Iris pigment epithelial cell (primary cell): ENCODE results near the gene ARF3.
A peak's percentile ranks its signal among the peaks of the same experiment; 100 is the strongest.
"Not testable (repeated sequence)": the region's sequence is repeated elsewhere in the genome, so short reads cannot be mapped to it uniquely, and the experiment has no call there.

Experiments used
- DNase-seq: peaks from one replicate; pipeline ENCODE4 v3.0.0-alpha.2; 2011; ENCODE audit warnings: low read depth

The ARF3 gene

GRCh38 chr12:48929551-48929950 lies 27.7 kb downstream of the ARF3 start:
- DNase-seq = no peak

GRCh38 chr12:48927261-48927660 lies 30.0 kb downstream of the ARF3 start:
- peak; percentile 80 for DNase-seq

- peak; percentile 49 for DNase-seq
Measured at GRCh38 chr12:48925304-48926011, 31.8 kb downstream of the ARF3 start, which contains the start of gene FKBP11. FKBP11 (minus strand) TSS chr12:48925492; CDS start chr12:48925428, 64 bp downstream.

GRCh38 chr12:48924617-48925303 lies 32.5 kb downstream of the ARF3 start:
- DNase-seq = peak; percentile 56

- DNase-seq = no peak
Measured at GRCh38 chr12:48923117-48923516, 34.2 kb downstream of the ARF3 start.

- no peak for DNase-seq
Measured at GRCh38 chr12:48917857-48918537, 39.3 kb downstream of the ARF3 start.

- DNase-seq = no peak
Measured at GRCh38 chr12:48910196-48910595, 47.1 kb downstream of the ARF3 start.

- not testable (repeated sequence) for DNase-seq
Measured at GRCh38 chr12:48909698-48910097, 47.6 kb downstream of the ARF3 start.

- no peak for DNase-seq
Measured at GRCh38 chr12:48907245-48907644, 50.0 kb downstream of the ARF3 start.

GRCh38 chr12:48903982-48904411 lies 53.3 kb downstream of the ARF3 start:
- peak; percentile 85 for DNase-seq

GRCh38 chr12:48903363-48903981 lies 53.8 kb downstream of the ARF3 start:
- peak; percentile 61 for DNase-seq

GRCh38 chr12:48901278-48901677 lies 56.0 kb downstream of the ARF3 start:
- peak; percentile 55 for DNase-seq

GRCh38 chr12:48899651-48900050 lies 57.6 kb downstream of the ARF3 start:
- DNase-seq = no peak

GRCh38 chr12:48894271-48894670 lies 63.0 kb downstream of the ARF3 start:
- no peak for DNase-seq

- DNase-seq = peak; percentile 68
Measured at GRCh38 chr12:48890657-48891418, 66.4 kb downstream of the ARF3 start.

- no peak for DNase-seq
Measured at GRCh38 chr12:48889679-48890078, 67.6 kb downstream of the ARF3 start.
